HG03432 (cell line): ENCODE results near the gene AGAP1.

Source experiments
- ATAC-seq: cut with Tn5 transposase; IDR thresholded peaks from one replicate; pipeline ENCODE4 v1.9.1; 2021; ENCODE audit warnings: mild to moderate bottlenecking, moderate library complexity; ENCODE audit not compliant: unreplicated experiment

The AGAP1 gene

DNA sequence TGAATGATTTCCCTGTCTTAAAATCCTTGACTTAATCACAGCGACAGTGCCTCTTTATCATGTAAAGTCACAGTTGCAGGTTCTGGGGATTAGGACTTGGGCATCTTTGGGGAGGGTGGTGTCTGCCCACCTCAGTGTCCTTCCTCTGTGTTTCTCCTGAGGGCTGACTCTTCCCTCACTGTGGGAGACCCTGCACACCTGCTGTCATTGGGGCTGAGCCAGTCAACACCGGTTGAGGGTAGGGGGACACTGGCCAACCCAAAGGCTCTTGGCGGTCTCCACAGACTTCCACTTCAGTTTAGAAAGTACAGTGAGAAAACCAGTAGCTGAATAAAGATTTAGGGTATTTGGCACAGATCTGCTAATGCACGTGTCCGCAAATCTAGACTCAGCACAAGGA, 36.9 kb downstream of the AGAP1 start:
- ATAC-seq = no peak

DNA sequence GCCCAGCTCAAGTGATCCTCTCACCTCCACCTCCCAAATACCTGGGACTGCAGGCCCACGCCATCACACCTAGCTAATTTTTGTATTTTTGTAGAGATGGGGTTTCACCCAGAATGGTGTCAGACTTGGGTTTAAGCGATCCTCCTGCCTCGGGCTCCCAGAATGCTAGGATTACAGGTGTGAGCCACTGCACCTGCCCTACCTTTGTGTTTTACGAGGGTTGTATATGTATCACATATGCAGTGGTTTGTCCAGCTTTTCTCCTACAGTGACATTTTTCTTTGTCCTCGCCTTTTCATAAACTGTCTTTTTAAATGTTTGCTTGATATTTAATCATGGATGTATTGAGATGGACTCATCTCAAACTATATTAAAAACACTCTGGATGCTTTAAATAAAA, 38.5 kb downstream of the AGAP1 start:
- ATAC-seq = no peak

DNA sequence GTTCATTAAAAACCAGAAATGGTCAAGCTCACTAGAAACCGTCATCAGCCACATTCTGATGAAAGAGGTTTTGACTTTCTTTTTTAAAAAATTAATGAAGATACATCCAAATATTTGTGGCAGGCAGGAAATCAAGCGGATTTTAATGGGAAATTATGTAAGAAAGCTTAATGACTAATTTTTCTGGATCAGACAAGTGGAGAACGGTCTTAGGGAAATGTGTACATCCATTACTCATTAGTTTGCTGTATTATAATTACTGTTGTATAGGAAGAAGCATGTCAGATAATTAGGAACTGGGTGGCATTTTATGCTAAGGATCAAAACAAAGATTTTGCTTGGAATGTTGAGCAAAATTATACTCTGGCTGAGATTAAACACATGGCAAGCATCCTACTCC, 39.4 kb downstream of the AGAP1 start:
- no peak for ATAC-seq

DNA sequence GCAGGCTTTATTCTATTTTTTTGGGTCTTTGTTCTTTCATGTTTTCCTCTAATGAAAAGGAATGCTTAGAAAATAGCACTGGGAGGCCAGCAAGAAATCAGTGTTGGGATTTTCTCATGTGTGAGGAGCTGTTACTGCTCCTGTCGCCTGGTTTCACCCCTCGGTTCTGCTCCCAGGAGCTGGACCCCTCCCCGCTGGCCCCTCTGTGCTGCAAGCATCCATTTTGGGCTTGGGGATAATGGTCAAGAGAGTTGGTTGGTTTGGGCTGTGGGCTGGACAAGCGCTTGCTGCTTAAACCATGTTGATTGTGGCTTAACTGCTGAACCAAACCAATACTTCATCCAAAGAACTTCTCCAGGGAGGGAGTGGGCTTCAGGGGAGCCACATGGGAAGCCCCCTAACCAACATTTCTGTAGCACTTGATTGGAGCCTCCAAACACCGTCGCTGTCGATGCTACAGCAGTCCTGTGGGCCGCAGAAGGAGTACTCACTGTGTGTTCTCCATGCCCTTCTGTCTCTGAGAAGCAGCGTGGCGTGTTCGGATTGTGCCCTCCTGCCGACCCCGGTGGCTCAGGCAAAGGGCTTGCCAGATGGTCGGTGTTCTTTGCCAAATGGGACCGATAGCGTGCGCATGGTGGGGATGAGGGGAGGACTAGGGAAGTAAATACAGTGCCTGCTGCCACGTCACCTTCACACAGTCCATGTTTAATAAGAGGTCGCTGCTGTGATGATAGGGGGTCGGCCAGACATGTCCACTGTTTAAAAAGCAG, 40.0 kb downstream of the AGAP1 start:
- no peak for ATAC-seq

DNA sequence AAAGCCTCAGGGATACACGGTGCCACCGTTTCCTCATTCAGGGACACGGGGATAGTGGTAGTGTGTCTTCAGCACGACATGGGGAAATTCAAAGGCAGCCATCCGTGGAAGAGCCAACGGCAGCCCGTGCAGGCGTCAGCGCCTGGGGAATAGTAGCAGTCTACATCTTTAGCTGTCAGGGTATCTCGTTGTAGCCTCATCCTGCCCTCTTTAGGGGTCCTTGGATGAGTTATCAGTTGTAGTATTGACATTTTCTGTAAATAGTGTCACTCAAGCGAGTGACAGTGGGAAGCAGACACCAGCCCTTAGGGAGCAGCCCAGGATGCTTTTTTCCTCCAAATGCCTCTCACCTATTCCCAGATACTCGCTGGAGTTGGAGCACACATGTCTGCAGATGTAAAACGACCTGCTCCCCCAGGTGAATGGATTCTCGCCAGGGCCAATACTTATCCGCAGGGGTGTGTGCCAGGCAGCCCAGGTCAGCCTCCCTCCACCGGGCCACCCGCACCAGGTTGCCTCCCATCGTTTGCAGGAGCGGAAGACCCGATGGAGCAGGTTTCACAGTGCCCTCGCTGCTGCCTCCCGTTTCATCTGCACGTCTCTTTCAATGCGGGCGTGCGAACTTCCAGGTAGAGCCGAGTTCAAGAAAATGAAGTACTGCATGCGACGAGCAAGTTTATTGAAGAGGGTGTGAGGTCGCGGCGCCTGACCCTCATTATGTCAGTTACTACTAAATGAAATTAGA, 41.0 kb downstream of the AGAP1 start:
- ATAC-seq = no peak

DNA sequence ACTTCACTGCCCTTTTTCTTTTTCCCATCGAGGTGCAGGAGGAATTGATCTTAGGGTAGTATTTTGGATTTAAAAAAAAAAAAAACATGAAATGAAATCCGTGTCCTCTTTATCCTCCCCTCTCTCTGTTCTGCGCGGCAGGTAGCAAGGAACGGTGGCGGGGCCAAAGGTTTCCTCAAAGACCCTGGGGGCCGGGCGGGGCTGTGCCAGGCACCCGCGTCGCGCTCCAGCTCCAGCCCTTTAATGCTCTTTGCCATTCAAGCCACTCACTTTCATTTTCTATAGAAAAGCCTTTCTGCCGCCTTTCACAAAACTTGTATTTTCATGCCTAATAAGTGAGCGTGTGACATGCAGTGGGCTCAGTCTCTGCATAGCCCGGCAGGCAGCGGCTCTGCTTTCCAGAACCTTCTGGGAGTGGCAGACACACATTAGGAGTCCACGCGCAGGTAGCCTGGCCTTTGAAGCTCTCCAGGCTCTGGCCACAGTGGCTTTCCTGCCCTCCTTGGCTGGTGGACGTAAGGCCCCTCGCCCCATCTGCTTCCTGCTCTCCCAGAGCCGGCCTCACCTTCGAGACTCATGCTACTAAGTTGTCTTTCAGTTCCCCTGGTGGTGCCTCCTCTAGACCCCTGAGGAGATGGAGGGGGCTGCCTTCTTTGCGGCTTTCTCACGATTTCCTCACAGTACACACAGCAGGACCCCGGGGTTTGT, 41.7 kb downstream of the AGAP1 start:
- no peak for ATAC-seq

DNA sequence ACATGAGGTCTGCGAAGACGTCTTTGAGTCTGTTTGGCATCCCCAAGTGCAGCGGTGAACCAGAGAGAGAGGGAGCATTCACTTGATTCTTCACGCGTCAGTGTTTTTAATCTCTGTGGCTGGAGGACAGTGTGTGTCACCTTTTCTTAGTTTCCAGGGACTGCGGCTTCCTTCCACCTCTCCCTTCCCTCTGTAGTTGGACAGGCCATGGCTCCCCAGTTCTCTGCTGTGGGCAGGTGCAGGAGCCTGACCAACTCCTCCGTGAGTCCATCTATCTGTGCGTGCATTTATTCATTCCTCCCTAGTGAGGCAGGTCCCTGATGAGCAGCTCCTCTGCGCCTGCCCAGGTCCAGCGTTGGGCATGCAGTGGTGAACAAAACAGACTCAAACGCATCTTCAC, 42.9 kb downstream of the AGAP1 start:
- no peak for ATAC-seq

DNA sequence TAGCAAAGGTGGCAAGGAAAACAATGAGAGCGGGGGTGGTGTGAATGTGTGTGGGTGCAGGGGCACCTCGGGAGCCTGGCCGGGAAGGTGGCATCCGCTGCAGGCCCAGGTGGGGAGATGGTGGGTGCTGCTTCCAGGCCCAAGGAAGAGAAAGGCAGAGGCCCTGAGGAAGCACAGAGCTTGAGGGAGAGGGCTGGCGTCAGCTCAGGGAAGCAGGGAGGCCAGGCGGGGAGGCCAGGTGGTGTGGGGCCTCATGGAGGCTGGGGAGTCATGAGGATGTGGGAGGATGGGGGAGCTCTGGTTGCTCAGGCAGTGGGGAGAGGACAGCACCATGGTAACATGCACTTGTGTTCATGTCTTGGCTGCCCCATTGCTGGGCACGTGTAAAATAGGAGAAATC, 43.3 kb downstream of the AGAP1 start:
- no peak for ATAC-seq

DNA sequence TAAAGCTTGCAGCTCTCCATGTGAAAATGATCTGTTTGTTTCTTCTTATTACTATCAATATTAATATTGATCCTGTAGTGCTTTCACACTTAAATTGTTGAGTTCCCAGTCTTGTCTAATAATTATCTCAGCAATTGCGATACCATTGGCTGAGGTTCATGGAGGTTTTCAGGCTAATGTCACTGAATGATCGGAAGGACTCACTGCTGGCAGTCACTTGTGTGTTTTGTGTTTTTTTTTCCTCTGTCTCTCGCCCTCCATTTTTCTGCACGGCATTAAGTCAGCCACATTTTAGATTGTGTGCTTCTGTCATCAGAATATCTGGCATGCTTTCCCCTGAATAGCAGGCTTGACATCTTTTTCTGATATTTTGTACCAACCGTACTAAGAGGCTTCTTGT, 43.7 kb downstream of the AGAP1 start:
- no peak for ATAC-seq

DNA sequence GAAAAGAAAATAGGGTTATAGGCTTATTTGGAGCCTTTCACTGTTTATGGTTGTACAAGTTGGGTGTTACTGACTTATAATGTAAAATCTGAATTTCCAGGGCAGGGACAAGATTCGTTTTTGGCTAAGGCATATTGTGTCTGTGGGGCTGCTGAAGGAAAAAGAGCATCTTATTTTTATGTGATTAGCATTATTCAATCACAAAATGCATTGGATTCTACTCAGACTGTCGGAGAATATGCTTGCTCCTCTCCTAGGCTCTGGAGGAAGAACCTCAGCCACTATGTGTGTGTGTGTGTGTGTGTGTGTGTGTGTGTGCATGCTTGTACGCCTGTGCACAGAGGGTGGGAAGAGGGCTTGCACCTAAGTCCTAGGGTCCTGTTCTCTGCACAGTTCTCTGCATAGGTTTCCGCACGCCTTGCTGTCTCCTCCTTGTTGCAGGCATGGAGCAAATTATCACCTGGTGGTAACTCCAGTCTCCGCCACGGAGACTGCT, 44.3 kb downstream of the AGAP1 start:
- no peak for ATAC-seq

DNA sequence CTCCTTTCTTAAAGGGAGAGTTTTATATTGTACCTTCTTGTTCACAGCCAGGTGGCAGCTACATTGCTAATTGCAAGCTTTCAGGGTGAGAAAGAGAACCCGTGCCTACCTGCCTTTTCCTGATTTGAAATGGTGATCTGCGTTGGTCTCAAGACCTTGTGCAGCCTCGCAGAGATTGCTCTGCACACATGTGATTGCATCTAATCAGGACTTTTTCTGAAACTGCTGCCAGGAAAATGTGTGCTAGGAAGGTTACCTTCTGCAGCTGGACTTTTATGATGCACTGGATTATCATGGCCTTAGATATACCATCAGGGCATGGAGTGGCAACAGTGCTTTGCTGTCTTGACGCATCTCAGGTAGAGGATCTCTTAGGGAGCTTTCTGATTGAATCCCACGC, 45.1 kb downstream of the AGAP1 start:
- no peak for ATAC-seq

DNA sequence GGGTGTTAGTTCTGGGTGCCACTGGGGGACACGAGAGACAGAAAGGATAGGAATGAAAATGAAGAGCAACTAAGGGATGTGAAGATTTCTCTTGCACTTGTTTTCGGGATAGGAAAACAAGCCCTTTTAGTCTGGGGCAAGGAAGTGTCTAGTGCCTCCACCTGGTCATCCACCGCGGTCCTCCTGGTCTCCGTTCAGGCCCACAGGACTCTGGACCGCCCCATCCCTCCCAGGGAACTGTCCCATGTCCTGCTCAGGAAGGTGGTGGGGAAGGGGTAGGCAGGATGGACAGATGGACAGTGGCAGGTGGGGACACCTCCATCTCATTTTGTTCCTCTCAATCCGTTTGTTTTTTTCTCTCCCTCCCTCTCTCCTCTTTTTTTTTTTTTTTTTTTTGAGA, 45.9 kb downstream of the AGAP1 start:
- ATAC-seq = no peak

DNA sequence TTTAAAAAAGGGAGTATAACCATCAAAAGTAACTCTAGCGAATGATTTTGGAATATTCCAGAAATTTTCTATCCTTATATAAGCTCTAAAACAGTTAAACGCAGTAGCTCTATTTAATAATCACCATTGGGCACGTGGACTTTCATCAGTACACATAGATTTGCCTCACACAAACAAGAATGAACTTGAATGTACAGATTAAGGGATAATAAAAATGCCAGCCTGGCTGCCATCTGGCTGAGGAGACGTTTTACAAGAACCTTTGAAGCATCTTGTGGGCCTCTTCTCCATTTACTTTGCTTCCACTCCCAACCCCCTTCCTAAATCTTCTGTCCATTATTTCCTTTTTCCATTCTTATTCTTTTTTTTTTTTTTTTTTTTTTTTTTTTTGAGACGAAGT, 47.2 kb downstream of the AGAP1 start:
- ATAC-seq = no peak

DNA sequence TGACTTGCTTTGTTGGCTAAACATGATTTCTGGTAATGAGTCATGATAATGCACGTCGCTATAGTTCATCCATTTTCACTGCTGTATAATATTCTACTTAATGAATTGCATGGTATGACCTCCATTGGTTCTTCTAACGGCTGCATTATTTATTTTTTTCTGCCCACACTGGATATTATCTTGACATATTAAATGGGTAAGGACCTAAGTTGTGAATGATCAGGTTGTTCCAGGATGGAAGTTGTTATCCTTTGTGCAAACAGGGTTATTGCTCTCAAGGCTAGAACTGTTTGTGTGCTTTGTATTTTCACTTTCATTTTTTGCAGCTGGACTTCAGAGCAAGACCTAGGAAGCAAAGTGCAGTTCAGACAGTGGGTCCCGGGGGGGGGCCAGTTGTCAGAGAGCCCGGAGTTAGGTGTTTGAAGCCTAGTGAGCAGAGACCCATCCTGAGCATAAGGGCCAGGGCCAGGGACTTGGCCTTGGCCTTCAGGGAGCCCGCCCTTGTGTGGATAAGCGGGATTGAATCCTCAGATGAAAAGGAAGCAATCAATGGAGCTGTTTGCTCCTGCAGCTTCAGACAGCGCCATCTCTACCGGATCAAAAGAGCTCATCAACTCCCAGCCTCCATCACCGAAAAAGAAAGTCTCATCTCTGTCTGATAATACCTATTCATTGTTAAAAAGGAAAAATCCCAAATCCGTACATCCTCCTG, 48.2 kb downstream of the AGAP1 start:
- ATAC-seq = no peak

DNA sequence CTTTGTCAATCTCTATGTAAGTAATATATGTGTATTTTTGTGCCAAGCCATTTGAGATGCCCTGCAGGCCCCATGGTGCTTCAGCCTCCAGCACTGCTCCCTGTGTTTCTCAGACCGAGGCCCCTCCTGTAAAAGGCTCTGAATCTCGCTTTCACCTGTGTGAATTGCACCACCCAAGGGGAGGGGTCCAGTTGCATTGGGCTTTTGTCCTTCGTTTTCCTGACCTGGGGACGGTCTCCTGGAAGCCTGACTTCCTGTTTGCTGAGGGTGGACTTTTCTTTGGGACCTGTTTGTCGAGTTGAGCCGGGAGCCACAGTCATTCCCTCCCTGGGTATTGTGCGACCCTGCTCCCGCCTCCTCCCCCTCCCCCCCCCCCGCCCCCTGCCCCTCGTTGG, 48.9 kb downstream of the AGAP1 start:
- no peak for ATAC-seq

DNA sequence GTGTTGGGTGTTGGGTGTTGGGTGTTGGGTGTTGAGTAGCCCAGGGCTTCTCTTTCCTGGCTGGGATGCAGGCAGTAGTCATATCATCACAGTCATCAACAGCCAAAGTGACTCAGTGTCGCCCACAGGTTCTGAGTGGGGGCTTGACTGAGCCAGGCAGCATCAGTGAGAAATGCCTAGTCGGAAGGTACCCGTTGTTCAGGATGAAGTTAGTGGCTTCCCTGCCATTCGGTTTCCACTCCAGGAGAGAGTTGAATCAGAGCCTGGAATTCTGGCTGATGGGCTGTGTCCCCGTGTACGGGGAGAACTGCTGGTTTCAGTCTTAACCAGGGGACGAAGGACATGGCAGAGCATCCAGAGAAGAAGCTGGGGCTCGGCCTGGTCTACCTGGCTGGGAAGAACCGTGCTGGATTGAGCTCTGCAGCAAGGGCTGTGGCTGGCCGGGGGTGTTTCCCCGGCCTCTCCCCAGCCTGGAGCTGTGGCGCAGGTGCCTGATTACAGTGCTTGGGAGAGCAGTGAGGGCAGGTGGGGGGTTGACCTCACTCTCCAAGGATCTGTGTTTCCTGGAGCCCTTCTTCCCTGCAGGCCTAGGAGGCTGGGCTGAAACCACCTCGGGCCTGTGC, 49.4 kb downstream of the AGAP1 start:
- ATAC-seq = no peak

DNA sequence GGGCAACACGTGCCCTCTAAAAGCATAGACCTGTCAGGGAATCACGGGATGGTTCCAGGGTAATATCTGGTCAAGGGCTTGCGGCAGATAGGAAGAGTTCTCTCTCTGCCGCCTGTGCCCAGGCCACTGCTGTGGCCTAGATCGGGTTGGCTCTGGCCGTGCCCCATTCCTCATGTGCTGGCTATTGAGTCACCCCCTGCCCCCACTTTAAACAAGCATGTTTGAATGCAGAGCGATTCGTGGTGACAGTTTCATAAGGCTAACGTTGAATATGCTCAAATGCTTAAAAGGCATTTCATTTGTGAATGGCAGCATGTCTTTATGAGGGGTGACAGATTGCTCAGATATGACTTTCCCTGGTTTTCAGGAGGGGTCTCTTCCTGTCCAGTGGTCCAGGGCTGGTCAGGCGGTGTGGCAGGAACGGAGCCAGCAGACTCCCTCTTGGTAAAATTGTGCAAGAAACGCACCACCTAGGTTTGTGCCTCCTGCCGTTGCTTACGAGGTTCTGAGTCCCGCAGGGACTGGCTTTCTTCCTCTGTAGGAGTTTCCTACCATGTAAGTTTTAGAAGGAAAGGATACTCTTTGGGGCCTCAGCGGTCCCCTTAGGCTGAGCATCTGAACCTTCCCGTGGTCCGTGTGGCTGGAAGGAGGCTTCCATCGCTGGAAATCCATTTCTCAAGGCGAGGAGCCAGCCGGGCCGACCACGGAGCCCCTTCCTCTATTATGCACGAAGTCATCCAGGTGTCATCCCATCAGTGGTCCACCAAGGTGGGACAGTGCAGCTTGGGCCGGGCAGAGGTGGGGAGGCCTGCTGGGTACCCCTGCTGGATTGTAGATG, 50.2 kb downstream of the AGAP1 start:
- no peak for ATAC-seq

DNA sequence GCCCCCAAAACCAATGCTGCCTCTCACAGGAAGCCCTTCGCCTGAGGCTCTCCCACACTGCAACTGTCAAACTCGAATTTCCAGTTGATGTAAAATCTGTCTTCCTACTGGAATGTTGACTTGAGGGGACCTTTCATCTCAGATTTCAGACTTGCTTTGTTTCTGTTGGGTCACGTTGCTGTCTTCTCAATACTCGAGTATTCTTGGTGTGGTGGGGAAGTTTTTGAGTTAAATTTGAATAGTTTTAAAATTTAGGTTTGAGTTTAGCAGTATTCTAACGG, 50.8 kb downstream of the AGAP1 start:
- no peak for ATAC-seq

DNA sequence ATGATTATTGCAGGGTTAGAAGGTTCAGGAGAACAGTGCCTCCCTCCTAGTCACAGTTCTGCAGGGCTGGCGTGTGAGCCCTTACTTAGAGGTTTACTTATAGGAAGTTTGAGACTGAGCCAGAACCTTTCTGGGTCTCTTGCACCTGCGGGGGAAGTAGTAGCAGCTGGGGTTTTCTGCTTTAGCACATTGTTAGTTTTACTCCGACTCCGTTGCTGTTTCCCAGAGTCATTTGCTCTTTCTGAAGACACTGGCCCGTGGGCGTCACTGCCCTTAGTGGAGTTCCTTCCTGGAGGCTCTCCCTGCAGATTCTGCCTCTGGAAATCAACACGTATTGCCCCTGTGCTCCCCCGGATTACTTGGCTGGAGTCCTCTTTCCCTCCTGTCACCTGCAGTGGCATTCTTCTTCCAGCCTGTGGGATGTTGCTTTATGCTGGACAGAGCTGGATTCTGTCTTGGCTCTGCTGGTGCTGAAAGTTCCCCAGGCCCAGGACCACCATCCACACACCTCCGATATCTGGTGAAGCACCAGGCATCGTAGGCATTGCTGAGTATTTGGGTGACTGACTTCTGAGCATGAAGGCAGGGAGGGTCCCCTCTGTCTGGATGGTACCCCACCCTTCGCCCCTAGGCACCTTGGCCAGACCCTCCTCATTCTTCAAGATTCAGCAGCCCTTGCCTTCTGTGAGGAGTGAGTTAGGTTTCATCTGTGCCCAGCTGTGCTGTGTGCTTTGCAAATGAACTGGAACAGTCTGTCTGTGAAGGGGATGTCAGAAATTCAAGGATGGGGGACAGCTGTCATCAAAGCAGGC, 51.7 kb downstream of the AGAP1 start:
- ATAC-seq = no peak

DNA sequence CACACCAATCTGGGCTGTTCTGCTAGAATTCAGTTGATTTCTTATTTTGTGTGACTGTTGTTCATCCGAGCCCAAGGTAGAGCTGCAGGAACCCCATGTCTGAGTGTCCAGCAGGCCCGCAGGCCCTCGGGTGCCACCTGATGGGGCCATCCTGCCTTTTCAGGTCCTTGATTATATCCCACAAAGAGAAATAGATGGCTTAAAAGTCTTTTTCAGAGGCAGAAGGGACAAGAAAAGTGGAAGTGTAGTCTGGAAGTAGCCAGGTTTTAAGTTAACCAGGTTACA, 52.2 kb downstream of the AGAP1 start:
- ATAC-seq = no peak
